ENCODE data around the gene NABP1. TPM values are rescaled to one million over a fixed set of nuclear protein-coding genes. Genes with fewer than 3 reads are reported as not detected.

The NABP1 gene
- total and polyA plus RNA-seq, 4 donors = 3.6 to 35.5 (median 18.4) TPM

- no peak overlapping the region for H3K9ac ChIP-seq (ENCODE audit: low read depth in 1 of 2, low read length in 2 of 2)
- TF ChIP-seq HNF4A (conservative IDR thresholded peaks at IDR 0.05) = no peak
- TF ChIP-seq GABPA (IDR thresholded peaks at IDR 0.05 in 1 of 2, conservative IDR thresholded peaks at IDR 0.05 in 1 of 2) = no peak
- TF ChIP-seq EGR1 (IDR thresholded peaks at IDR 0.05; ENCODE audit: low read depth in 2 of 2) = no peak
- TF ChIP-seq, protein P1, sequence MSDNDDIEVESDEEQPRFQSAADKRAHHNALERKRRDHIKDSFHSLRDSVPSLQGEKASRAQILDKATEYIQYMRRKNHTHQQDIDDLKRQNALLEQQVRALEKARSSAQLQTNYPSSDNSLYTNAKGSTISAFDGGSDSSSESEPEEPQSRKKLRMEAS (IDR thresholded peaks at IDR 0.05) = no peak
- TF ChIP-seq, protein P2, sequence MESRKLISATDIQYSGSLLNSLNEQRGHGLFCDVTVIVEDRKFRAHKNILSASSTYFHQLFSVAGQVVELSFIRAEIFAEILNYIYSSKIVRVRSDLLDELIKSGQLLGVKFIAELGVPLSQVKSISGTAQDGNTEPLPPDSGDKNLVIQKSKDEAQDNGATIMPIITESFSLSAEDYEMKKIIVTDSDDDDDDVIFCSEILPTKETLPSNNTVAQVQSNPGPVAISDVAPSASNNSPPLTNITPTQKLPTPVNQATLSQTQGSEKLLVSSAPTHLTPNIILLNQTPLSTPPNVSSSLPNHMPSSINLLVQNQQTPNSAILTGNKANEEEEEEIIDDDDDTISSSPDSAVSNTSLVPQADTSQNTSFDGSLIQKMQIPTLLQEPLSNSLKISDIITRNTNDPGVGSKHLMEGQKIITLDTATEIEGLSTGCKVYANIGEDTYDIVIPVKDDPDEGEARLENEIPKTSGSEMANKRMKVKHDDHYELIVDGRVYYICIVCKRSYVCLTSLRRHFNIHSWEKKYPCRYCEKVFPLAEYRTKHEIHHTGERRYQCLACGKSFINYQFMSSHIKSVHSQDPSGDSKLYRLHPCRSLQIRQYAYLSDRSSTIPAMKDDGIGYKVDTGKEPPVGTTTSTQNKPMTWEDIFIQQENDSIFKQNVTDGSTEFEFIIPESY (IDR thresholded peaks at IDR 0.05) = no peak
- no peak for TF ChIP-seq FOXA2 (IDR thresholded peaks at IDR 0.05)
- no peak for TF ChIP-seq JUND (IDR thresholded peaks at IDR 0.05)
- no peak for TF ChIP-seq TAF1 (conservative IDR thresholded peaks at IDR 0.05)
- TF ChIP-seq, protein P3, sequence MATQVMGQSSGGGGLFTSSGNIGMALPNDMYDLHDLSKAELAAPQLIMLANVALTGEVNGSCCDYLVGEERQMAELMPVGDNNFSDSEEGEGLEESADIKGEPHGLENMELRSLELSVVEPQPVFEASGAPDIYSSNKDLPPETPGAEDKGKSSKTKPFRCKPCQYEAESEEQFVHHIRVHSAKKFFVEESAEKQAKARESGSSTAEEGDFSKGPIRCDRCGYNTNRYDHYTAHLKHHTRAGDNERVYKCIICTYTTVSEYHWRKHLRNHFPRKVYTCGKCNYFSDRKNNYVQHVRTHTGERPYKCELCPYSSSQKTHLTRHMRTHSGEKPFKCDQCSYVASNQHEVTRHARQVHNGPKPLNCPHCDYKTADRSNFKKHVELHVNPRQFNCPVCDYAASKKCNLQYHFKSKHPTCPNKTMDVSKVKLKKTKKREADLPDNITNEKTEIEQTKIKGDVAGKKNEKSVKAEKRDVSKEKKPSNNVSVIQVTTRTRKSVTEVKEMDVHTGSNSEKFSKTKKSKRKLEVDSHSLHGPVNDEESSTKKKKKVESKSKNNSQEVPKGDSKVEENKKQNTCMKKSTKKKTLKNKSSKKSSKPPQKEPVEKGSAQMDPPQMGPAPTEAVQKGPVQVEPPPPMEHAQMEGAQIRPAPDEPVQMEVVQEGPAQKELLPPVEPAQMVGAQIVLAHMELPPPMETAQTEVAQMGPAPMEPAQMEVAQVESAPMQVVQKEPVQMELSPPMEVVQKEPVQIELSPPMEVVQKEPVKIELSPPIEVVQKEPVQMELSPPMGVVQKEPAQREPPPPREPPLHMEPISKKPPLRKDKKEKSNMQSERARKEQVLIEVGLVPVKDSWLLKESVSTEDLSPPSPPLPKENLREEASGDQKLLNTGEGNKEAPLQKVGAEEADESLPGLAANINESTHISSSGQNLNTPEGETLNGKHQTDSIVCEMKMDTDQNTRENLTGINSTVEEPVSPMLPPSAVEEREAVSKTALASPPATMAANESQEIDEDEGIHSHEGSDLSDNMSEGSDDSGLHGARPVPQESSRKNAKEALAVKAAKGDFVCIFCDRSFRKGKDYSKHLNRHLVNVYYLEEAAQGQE (IDR thresholded peaks at IDR 0.05) = no peak
- TF ChIP-seq ATF3 (IDR thresholded peaks at IDR 0.05) = no peak
- no peak for TF ChIP-seq YY1 (IDR thresholded peaks at IDR 0.05)
- no peak for TF ChIP-seq SP1 (IDR thresholded peaks at IDR 0.05)
- no peak for TF ChIP-seq FOXA1 (IDR thresholded peaks at IDR 0.05)
- no peak for TF ChIP-seq RAD21 (IDR thresholded peaks at IDR 0.05)
- no peak for TF ChIP-seq HNF4G (IDR thresholded peaks at IDR 0.05)
- H3K27me3 ChIP-seq (ENCODE audit: control insufficient read depth in 4 of 4, insufficient read depth in 4 of 4, low read length in 3 of 4) = no peaks in the 10 kb centered on the region
- no peak overlapping the region for H3K27ac ChIP-seq (ENCODE audit: low read depth in 1 of 2, low read length in 2 of 2)
- H3K4me1 ChIP-seq (ENCODE audit: control insufficient read depth in 4 of 4, insufficient read depth in 4 of 4, low read length in 3 of 4) = no peaks in the 10 kb centered on the region
- H3K9me3 ChIP-seq (ENCODE audit: control insufficient read depth in 4 of 4, low read length in 3 of 4) = no peaks in the 10 kb centered on the region
- DNase-seq (ENCODE audit: low spot score) = no peak
- H3K4me3 ChIP-seq (ENCODE audit: low read depth in 1 of 3, low read length in 3 of 3) = no peak overlapping the region
- WGBS = 80% methylated on average over 7 of the region's 7 CpGs
- H3K36me3 ChIP-seq (ENCODE audit: control insufficient read depth in 4 of 4, insufficient read depth in 3 of 4, low read depth in 1 of 4, low read length in 3 of 4) = no peaks in the 10 kb centered on the region
Measured at GRCh38 chr2:191629001-191629453, 48.9 kb upstream of the NABP1 start.

DNA sequence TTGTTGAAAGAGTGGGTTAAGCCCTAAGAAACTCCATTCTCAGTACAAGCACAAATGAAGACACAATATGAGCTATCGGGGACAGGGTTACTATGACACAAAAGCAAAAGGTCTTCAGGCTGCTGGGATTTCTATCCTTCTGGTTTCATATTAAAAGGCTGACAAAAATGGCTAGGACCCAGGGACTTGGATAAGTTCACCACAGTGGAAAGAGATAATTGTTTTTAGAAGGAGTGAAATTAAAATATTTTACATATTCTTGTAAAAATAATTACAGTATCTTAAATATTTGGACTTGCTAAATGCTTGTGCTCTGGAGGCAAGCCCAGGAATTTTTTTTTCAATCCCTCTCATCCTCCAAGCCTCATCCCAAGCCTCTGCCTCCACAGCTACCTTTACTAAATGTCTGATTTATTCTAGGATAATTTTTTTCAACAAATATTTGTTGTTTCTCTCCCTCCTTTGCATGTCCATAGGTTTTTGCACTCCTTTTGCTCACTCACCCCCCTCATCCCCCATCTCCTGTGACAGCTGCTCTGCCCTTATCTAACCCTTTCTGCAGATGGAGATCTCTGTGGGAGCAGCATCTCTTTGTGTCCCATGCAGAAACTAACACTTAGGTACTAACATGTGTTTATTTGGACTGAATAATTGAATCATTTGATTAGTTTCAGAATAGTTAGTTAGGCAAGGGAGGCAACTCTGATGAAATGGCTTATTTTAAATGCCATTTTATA, 47.8 kb upstream of the NABP1 start:
- no peaks in the 10 kb centered on the region for H3K9me3 ChIP-seq (ENCODE audit: control insufficient read depth in 4 of 4, low read length in 3 of 4)
- no peaks in the 10 kb centered on the region for H3K27me3 ChIP-seq (ENCODE audit: control insufficient read depth in 4 of 4, insufficient read depth in 4 of 4, low read length in 3 of 4)
- no peak overlapping the region for H3K4me3 ChIP-seq (ENCODE audit: low read depth in 1 of 3, low read length in 3 of 3)
- no peaks in the 10 kb centered on the region for H3K4me1 ChIP-seq (ENCODE audit: control insufficient read depth in 4 of 4, insufficient read depth in 4 of 4, low read length in 3 of 4)
- no peak overlapping the region for H3K27ac ChIP-seq (ENCODE audit: low read depth in 1 of 2, low read length in 2 of 2)
- WGBS = 78% methylated on average over 1 of the region's 1 CpG
- no peak for DNase-seq (ENCODE audit: low spot score)
- H3K36me3 ChIP-seq (ENCODE audit: control insufficient read depth in 4 of 4, insufficient read depth in 3 of 4, low read depth in 1 of 4, low read length in 3 of 4) = no peaks in the 10 kb centered on the region
- H3K9ac ChIP-seq (ENCODE audit: low read depth in 1 of 2, low read length in 2 of 2) = no peak overlapping the region
- TF ChIP-seq, protein P3 (IDR thresholded peaks at IDR 0.05) = no peak
- TF ChIP-seq NR2F2 (IDR thresholded peaks at IDR 0.05) = no peak
- no peak for TF ChIP-seq GABPA (IDR thresholded peaks at IDR 0.05 in 1 of 2, conservative IDR thresholded peaks at IDR 0.05 in 1 of 2)
- TF ChIP-seq, protein P2 (IDR thresholded peaks at IDR 0.05) = no peak
- TF ChIP-seq SP1 (IDR thresholded peaks at IDR 0.05) = no peak
- no peak for TF ChIP-seq JUND (IDR thresholded peaks at IDR 0.05)
- TF ChIP-seq EGR1 (IDR thresholded peaks at IDR 0.05; ENCODE audit: low read depth in 2 of 2) = no peak
- TF ChIP-seq TAF1 (conservative IDR thresholded peaks at IDR 0.05) = no peak
- TF ChIP-seq, protein P4, sequence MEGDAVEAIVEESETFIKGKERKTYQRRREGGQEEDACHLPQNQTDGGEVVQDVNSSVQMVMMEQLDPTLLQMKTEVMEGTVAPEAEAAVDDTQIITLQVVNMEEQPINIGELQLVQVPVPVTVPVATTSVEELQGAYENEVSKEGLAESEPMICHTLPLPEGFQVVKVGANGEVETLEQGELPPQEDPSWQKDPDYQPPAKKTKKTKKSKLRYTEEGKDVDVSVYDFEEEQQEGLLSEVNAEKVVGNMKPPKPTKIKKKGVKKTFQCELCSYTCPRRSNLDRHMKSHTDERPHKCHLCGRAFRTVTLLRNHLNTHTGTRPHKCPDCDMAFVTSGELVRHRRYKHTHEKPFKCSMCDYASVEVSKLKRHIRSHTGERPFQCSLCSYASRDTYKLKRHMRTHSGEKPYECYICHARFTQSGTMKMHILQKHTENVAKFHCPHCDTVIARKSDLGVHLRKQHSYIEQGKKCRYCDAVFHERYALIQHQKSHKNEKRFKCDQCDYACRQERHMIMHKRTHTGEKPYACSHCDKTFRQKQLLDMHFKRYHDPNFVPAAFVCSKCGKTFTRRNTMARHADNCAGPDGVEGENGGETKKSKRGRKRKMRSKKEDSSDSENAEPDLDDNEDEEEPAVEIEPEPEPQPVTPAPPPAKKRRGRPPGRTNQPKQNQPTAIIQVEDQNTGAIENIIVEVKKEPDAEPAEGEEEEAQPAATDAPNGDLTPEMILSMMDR (IDR thresholded peaks at IDR 0.05; ENCODE audit: low read depth, low read length, missing input control) = no peak
- TF ChIP-seq FOXA2 (IDR thresholded peaks at IDR 0.05) = no peak
